ENCODE measurements around the gene CTDNEP1. TPM values are rescaled to one million over a fixed set of nuclear protein-coding genes. Genes with fewer than 3 reads are reported as not detected.

CTDNEP1 gene
- total RNA-seq, 2 donors from 2014 or later: 51.3 to 51.7 TPM

DNA sequence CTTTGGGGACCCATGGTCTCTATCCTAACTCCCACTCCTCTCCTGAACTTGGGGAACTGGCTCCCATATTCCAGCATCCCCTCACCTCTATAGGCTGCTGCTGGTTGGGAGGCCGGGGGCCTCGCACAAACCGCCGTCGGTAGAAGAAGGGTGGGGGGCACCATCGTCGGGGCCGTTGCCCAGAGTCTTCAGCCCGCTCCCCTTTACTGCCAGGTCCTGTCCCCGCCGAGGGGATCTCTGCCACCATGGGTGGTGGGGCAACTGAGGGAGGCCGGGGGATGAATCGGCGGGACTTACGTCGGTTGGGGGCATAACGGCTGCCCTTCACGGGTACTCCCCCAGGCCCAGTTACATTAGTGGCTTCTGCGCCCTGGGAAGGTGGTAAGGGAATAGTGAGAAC is 38.6 kb upstream of the CTDNEP1 start:
- H3K27me3 ChIP-seq (replicated peaks; ENCODE audit: insufficient read depth): peaks cover 5% of the 10 kb centered on the region
- no peaks in the 10 kb centered on the region for H3K36me3 ChIP-seq
- H3K4me3 ChIP-seq: no peak overlapping the region
- DNase-seq (ENCODE audit: low spot score) (no peak), ATAC-seq (ENCODE audit: insufficient number of reproducible peaks, low FRiP score, low read depth) (no peak)
- peaks cover 10 to 16% of the 10 kb centered on the region in 2 donors for H3K4me1 ChIP-seq (ENCODE audit: control insufficient read depth in 1 of 2, low read depth in 2 of 2)
- no peak overlapping the region for H3K27ac ChIP-seq
- TF ChIP-seq, protein P1, sequence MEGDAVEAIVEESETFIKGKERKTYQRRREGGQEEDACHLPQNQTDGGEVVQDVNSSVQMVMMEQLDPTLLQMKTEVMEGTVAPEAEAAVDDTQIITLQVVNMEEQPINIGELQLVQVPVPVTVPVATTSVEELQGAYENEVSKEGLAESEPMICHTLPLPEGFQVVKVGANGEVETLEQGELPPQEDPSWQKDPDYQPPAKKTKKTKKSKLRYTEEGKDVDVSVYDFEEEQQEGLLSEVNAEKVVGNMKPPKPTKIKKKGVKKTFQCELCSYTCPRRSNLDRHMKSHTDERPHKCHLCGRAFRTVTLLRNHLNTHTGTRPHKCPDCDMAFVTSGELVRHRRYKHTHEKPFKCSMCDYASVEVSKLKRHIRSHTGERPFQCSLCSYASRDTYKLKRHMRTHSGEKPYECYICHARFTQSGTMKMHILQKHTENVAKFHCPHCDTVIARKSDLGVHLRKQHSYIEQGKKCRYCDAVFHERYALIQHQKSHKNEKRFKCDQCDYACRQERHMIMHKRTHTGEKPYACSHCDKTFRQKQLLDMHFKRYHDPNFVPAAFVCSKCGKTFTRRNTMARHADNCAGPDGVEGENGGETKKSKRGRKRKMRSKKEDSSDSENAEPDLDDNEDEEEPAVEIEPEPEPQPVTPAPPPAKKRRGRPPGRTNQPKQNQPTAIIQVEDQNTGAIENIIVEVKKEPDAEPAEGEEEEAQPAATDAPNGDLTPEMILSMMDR (IDR thresholded peaks at IDR 0.05): no peak
- no peaks in the 10 kb centered on the region for H3K9me3 ChIP-seq

DNA sequence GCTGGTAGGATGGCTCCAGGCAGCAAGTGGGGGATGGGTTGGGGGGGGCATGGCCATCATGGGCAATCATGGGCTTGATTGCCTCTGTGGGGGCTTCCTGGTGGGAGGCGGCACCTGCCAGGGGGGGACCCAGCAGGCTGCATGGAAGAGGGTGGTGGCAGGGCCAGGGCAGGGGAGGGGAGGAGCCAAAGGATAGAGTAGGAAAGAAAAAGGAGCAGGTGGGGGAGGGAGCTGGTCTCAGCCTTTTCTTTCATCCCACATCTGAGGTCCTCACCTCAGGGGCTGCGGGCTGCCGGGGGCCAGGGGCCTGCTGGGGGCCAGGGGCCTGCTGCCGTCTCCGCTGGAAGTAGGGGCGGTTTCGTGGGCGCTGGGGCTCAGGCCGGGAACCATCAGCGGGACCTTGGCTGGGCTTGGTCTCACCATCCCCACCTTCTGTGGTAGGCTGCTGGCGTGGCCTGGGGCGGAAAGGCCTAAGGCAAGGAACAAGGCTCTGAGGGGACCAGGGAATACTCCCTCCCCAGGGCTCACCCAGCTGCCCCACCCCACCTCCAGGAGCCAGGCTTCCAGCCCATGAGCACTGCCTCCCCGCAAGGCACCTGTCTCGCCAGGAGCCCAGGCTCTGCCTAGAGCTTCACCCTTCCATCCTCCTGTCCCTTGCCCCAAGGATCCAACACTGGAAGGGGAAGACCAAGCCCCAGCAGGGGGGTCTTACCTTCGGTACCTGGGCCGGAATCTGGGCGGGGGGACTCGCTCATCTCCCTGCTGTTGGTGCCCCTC is 37.9 kb upstream of the CTDNEP1 start:
- Histone ChIP-seq H3K4me3 (no peak overlapping the region), H3K36me3 (no peaks in the 10 kb centered on the region), H3K9me3 (no peaks in the 10 kb centered on the region), H3K4me1 (ENCODE audit: control insufficient read depth in 1 of 2, low read depth in 2 of 2) (peaks cover 4 to 9% of the 10 kb centered on the region in 2 donors), H3K27ac (no peak overlapping the region), H3K27me3 (replicated peaks; ENCODE audit: insufficient read depth) (peaks cover 5% of the 10 kb centered on the region)
- DNase-seq (ENCODE audit: low spot score) (no peak), ATAC-seq (ENCODE audit: insufficient number of reproducible peaks, low FRiP score, low read depth) (no peak)
- TF ChIP-seq, protein P1 (IDR thresholded peaks at IDR 0.05): no peak

DNA sequence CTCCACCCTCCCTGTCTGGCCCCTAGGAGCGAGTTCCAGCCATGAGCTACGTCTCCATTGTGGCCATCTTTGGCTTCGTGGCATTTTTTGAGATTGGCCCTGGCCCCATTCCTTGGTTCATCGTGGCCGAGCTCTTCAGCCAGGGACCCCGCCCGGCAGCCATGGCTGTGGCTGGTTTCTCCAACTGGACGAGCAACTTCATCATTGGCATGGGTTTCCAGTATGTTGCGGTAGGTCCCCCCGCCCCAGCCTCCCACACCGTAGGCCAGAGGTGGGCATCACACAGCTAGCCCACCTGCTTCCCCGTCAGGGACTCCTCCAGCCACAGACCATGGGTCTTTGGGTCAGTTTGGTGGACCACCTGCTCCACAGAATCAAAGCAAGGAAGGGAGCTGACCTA is 34.1 kb upstream of the CTDNEP1 start:
- DNase-seq (ENCODE audit: low spot score) (no peak), ATAC-seq (ENCODE audit: insufficient number of reproducible peaks, low FRiP score, low read depth) (no peak)
- Histone ChIP-seq H3K36me3 (no peaks in the 10 kb centered on the region), H3K9me3 (no peaks in the 10 kb centered on the region), H3K4me3 (no peak overlapping the region), H3K27me3 (replicated peaks; ENCODE audit: insufficient read depth) (no peaks in the 10 kb centered on the region), H3K27ac (no peak overlapping the region), H3K4me1 (ENCODE audit: control insufficient read depth in 1 of 2, low read depth in 2 of 2) (peaks cover 13 to 19% of the 10 kb centered on the region in 2 donors)
- TF ChIP-seq, protein P1 (IDR thresholded peaks at IDR 0.05): no peak

DNA sequence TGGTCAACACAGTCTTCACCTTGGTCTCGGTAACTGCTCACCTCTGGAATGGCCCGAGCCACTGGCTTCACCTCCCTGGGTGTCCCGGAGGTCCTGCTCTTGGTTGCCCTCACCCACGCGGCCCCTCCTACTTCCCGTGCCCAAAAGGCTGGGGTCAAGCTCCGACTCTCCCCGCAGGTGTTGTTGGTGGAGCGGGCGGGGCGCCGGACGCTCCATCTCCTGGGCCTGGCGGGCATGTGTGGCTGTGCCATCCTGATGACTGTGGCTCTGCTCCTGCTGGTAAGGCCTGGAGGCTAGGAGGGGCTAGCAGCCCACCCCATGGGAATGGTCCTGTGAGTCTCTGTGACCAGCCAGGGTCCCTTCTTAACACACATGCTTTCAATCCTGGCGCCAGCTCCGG is 33.4 kb upstream of the CTDNEP1 start:
- H3K4me1 ChIP-seq (ENCODE audit: control insufficient read depth in 1 of 2, low read depth in 2 of 2): peaks cover 13 to 26% of the 10 kb centered on the region in 2 donors
- no peaks in the 10 kb centered on the region for H3K36me3 ChIP-seq
- no peak for DNase-seq (ENCODE audit: low spot score)
- H3K9me3 ChIP-seq: no peaks in the 10 kb centered on the region
- no peak overlapping the region for H3K4me3 ChIP-seq
- TF ChIP-seq, protein P1 (IDR thresholded peaks at IDR 0.05): no peak
- no peak for ATAC-seq (ENCODE audit: insufficient number of reproducible peaks, low FRiP score, low read depth)
- no peaks in the 10 kb centered on the region for H3K27me3 ChIP-seq (replicated peaks; ENCODE audit: insufficient read depth)
- no peak overlapping the region for H3K27ac ChIP-seq

DNA sequence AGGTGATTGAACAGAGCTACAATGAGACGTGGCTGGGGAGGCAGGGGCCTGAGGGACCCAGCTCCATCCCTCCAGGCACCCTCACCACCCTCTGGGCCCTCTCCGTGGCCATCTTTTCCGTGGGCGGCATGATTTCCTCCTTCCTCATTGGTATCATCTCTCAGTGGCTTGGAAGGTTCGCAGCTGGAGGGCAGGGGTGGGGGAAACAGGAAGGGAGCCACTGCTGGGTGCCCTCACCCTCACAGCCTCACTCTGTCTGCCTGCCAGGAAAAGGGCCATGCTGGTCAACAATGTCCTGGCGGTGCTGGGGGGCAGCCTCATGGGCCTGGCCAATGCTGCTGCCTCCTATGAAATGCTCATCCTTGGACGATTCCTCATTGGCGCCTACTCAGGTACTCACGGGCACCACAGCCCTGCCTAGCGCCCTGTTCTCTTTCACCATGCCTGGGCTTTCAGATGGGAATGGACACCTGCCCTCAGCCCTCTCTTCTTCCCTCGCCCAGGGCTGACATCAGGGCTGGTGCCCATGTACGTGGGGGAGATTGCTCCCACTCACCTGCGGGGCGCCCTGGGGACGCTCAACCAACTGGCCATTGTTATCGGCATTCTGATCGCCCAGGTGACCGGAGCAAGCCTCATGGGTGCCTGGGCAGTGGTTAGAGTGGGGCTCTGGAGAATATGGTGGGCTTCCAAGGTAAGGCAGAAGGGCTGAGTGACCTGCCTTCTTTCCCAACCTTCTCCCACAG is 32.1 kb upstream of the CTDNEP1 start:
- ATAC-seq (ENCODE audit: insufficient number of reproducible peaks, low FRiP score, low read depth) (no peak), DNase-seq (ENCODE audit: low spot score) (no peak)
- H3K27ac ChIP-seq: no peak overlapping the region
- H3K4me3 ChIP-seq: no peak overlapping the region
- TF ChIP-seq, protein P1 (IDR thresholded peaks at IDR 0.05): no peak
- peaks cover 13 to 26% of the 10 kb centered on the region in 2 donors for H3K4me1 ChIP-seq (ENCODE audit: control insufficient read depth in 1 of 2, low read depth in 2 of 2)
- H3K36me3 ChIP-seq: no peaks in the 10 kb centered on the region
- no peaks in the 10 kb centered on the region for H3K27me3 ChIP-seq (replicated peaks; ENCODE audit: insufficient read depth)
- no peaks in the 10 kb centered on the region for H3K9me3 ChIP-seq
